HG02610 (cell line): ENCODE measurements around the gene ADAMTS15.

Source experiments
- ATAC-seq: cut with Tn5 transposase; IDR thresholded peaks from one replicate; pipeline ENCODE4 v1.9.1; 2021; ENCODE audit warnings: mild to moderate bottlenecking, moderate library complexity; ENCODE audit not compliant: unreplicated experiment

The ADAMTS15 gene

GRCh38 chr11:130457623-130458409, 9.4 kb downstream of the ADAMTS15 start:
- ATAC-seq = no peak

- no peak for ATAC-seq
Measured at GRCh38 chr11:130458410-130458729, 9.9 kb downstream of the ADAMTS15 start.

DNA sequence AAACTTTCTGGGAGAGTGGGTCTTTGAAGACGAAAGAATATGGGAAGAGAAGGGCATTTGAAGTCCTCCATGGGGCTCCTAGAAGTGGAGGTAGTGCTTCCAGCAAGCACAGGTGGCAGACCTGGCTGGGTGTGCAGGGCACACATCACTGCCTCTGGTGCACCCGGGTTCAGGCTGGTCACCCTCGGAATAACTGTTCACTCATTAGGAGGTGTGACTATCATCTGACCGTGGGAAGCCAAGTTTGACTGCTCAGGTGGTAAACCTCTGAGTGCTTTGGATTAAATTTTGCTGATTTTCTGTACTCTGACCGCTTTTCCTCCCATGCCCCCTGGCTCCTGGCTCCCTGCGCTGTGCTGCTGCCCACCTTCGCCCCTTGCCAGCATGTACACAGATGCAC, 11.1 kb downstream of the ADAMTS15 start:
- no peak for ATAC-seq

- no peak for ATAC-seq
Measured at GRCh38 chr11:130462101-130462885, 13.8 kb downstream of the ADAMTS15 start.

- ATAC-seq = no peak
Measured at GRCh38 chr11:130462931-130463330, 14.5 kb downstream of the ADAMTS15 start.

- ATAC-seq = no peak
Measured at GRCh38 chr11:130464291-130464812, 15.9 kb downstream of the ADAMTS15 start.

DNA sequence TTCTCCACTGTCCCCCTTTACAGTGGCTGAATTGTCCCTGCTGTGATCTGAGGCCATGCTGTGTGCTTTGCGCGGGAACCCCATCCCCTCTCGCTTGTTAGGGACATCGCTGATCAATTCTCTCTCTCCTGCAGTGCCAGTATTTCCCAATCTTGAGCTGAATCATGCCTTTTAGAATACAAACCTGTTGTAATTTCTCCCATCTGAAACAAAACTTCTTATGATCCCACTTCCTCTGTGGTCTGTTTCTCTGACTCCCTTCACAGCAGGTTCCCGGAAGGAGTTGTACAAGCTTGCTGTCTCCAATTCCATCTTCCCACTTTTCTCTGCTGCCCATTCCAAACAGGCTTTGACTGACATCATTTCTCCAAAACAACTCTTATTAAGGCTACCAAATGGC, 16.8 kb downstream of the ADAMTS15 start:
- no peak for ATAC-seq

DNA sequence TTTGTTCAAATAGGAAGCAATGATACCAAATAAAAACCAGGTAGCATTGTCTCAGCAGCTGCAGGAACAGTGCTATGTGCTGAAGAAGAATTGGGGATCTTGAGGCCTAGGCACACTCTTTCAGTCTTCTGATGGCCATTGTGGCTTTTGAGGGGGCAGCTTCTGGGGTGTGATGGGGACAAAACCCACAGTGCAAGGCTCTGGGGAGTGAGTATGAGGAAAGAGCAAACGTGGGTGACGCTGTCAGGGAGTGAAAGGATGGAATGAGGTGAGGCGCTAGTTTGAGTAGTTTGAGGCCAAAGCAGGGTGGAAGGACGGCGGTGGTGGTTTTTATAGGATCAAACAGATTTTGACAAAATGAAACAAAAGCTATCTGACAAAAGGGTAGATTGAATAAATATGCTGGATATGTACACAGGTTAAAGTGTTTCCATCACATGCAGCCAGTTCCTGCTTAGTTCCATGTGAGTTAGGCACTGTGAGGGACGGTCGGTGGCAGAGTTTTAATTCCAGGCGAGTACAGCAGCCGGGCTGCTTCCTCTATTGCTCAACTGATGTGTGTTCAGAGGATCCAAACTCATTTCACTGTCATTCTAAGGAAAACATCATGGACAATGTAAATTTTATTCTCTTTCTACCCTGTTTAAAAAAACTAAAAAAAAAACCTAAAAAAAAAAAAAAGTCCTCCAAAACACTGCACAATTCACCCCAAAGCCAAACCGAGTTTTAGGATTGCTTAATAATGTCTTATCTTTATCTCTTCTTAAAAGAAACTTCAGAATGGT, 18.9 kb downstream of the ADAMTS15 start:
- no peak for ATAC-seq

DNA sequence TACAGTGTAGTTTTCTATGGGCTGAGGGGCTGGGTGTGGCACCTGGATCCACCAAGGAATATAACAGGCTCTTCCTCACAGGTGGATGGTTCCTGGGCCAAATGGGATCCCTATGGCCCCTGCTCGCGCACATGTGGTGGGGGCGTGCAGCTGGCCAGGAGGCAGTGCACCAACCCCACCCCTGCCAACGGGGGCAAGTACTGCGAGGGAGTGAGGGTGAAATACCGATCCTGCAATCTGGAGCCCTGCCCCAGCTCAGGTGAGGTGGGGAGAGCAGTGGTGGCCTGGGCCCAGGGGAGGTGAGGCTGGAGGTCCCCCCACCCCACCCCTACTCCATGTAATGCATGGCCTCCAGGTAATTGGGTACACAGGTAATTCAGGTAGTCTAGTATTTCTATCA, 20.7 kb downstream of the ADAMTS15 start:
- ATAC-seq = no peak

- no peak for ATAC-seq
Measured at GRCh38 chr11:130470832-130471706, 22.6 kb downstream of the ADAMTS15 start.

GRCh38 chr11:130471731-130472433, 23.4 kb downstream of the ADAMTS15 start:
- ATAC-seq = no peak

DNA sequence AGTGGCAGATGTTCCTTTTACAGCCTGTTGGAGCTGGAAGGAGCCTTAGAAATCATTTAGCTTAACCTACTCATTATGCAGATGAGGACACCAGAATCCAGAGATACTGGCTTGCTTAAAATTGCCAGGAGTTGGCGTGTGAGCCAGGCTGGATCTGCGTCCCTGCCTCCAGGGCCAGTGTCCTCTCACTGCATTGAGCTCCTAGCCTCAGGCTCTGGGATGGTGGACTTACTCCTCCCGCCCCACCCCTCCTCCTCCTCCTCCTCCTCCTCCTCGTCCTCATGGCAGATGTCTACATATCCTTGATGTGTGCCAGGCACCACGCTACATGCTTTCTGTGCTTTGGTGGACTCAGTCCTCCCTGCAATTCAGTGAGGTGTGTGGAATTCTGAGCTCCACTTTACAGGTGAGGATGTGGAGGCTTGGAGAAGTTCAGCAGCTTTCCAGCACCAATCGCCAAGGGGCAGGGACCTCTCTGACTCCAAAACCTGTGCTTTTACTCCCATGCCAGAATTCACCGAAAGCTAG, 24.1 kb downstream of the ADAMTS15 start:
- ATAC-seq = no peak

DNA sequence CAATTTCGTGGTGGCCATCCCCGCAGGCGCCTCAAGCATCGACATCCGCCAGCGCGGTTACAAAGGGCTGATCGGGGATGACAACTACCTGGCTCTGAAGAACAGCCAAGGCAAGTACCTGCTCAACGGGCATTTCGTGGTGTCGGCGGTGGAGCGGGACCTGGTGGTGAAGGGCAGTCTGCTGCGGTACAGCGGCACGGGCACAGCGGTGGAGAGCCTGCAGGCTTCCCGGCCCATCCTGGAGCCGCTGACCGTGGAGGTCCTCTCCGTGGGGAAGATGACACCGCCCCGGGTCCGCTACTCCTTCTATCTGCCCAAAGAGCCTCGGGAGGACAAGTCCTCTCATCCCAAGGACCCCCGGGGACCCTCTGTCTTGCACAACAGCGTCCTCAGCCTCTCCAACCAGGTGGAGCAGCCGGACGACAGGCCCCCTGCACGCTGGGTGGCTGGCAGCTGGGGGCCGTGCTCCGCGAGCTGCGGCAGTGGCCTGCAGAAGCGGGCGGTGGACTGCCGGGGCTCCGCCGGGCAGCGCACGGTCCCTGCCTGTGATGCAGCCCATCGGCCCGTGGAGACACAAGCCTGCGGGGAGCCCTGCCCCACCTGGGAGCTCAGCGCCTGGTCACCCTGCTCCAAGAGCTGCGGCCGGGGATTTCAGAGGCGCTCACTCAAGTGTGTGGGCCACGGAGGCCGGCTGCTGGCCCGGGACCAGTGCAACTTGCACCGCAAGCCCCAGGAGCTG, 24.8 kb downstream of the ADAMTS15 start:
- no peak for ATAC-seq

DNA sequence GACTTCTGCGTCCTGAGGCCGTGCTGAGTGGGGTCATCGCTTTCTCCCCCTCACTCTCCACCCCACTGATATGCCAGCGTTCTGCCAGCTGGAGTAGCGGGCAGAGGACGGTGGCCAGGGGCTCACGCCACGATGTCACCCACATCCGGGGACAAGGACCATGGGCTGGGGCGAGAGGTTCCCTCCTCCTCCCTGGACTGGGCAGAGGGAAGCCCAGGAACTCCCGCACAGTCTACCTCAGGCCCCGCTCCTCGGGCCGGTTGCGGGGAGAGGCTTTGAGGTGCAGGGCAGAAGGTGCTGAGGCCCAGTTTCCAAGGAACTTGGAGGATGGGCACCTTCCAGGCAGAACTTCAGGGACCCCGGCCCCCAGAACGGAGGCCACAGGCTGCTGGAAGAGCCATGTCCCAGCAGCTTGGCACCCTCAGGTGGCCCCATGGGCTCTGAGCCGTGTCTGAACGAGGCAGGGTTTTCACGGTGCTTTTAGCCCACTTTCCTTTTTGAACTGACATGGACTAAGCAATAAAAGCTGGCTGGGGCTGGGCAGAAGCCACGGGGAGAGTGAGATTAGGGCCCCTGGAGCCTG, 25.4 kb downstream of the ADAMTS15 start:
- ATAC-seq = no peak

DNA sequence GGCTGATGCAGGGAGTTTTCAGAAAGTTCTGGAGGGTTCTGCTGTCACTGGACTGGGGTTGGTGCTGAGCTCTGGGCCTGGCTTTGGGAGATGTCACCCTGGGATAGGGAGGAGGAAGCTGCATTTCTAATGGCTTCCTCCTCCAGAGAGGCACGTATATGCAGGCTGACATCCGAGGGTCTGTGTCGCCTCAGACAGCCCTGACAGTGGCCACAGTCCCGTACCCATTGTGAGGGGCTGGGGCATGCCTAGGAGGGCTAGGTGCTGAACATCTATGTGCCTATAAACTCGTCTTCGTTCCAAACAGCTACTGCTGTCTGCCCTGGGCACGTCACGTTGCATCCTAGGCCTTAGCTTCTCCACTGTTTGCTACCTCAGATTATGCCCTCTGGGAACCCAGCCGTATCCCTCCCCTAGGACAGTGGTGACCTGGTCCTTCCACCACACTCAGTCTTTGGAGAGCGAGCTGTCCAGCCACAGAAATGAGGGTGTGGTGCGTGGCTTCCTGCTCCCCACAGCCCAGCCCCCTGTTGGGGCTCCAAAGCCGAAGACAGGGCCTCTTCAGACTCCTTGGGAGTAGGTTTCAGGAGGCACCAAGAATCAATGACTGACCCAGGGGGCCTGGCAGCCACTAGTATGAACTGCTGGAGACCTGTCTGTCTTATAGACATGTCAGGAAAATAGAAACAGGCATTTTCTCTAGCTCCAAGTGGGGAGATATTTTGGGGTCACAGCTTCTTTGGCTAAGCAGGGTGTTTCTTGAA, 26.4 kb downstream of the ADAMTS15 start:
- no peak for ATAC-seq

DNA sequence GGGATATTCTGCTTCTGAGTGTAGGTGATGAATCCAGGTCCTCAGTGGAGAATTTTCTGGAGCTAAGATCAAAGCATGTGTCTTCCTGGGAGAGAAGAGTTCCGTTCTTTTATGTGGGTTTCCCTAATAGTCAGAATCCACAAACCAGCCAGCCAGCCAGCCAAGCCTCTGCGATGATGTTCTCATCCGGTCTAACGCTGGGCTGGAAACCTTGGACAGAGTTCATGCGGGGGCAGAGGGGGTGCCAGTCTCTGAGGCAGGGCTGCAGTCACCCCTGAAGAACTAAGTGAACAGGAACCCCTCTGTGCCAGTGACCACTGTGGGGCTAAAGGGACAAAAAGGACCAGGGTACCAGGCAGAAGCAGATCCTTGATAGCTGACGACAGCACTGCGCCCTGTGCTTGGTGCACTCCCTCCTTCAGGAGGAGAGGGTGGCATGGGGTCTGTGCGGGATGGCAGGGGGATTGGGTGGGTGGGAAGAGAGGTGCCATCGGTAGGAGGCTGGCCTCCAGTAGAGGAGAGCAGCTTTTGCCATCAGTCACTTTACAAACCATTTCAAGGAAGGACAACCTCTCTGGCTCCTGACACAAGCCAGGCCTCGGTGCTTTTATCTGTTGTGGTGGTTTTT, 27.1 kb downstream of the ADAMTS15 start:
- no peak for ATAC-seq

DNA sequence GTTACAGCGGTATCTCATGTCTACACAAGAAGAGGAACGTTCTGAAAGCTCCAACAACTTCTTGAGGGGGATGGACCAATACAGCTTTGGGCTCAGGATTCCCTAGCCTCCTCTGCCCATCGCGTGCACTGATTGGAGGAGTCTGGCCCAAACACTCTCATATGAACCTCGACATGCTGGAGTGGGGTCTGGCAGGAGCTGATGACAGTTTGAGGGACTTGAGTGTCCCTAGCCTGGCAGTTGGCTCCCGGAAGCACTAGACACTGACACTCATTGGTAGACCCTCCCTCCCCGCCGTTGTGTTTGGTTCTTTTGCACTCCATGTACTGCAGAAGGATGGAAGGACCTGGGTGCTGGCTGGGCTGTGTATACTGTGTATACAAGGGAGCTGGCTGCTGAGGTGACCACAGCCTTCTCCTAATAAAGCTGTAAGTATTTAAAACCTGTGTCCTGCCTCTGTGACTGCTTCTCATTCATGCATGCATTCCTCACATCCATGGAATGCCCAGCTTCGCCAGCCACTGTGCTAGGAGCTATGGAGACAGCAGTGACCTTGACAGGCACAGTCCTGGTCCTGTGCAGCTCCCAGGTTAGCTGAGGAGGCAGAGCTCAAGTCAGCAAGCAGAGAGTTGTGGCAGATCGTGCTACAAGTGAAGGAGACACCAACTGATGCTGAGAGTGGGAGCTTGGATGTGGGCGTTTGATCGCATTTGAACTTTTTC, 27.9 kb downstream of the ADAMTS15 start:
- ATAC-seq = no peak
